Lower lobe of right lung (tissue), 2 donors: Measurements from ENCODE around the gene SACS. TPM values are rescaled to one million over a fixed set of nuclear protein-coding genes. Genes with fewer than 3 reads are reported as not detected.
"Not testable (repeated sequence)": the region's sequence is repeated elsewhere in the genome, so short reads cannot be mapped to it uniquely, and the experiment has no call there.

Experiments
- ATAC-seq, 2 donors: fragments of 200-7000 bp; cut with Tn5 transposase; one replicate each; pipeline ENCODE4 v1.9.1; 2020 to 2022; ENCODE audit warnings: mild to moderate bottlenecking in 2 of 2, moderate library complexity in 2 of 2
- DNase-seq: peaks from one replicate; pipeline ENCODE4 v3.0.0-alpha.2; 2020
- H3K27ac ChIP-seq: fragments of 200-600 bp; one replicate; pipeline ENCODE4 v1.8.0; 2022
- H3K27me3 ChIP-seq: fragments of 200-600 bp; one replicate; pipeline ENCODE4 v1.8.0; 2022; ENCODE audit warnings: low read depth
- H3K36me3 ChIP-seq: fragments of 200-600 bp; one replicate; pipeline ENCODE4 v1.8.0; 2022; ENCODE audit warnings: mild to moderate bottlenecking
- H3K4me1 ChIP-seq: fragments of 200-600 bp; one replicate; pipeline ENCODE4 v1.8.0; 2022
- H3K4me3 ChIP-seq: fragments of 200-600 bp; one replicate; pipeline ENCODE4 v1.8.0; 2022; ENCODE audit warnings: mild to moderate bottlenecking
- H3K9me3 ChIP-seq: fragments of 200-600 bp; one replicate; pipeline ENCODE4 v1.8.0; 2022
- intact Hi-C: fragments of 100-400 bp; cut with DNase I; formaldehyde crosslinking; loops from one replicate; pipeline ENCODE4 v1.11.0; 2022
- total RNA-seq: library from RNA; stranded (reverse); fragmentation: NEBNext Ultra II Directional; extraction: Animal tissue kit (Norgen Biotek cat#: 25700); gene quantifications from one replicate; pipeline ENCODE4 v1.2.1, GENCODE V29; 2021
- TF ChIP-seq, protein P1 (sequence below): fragments of 200-600 bp; IDR thresholded peaks from one replicate; pipeline ENCODE4 v1.8.0; 2022; ENCODE audit warnings: antibody characterized with exemption, mild to moderate bottlenecking
- donor health status: DM: no; HTN: yes; CAD: no; lungs with severe emphysema.

Gene SACS
- total RNA-seq, 1 donor from 2014 or later, result 6.7 TPM

DNA sequence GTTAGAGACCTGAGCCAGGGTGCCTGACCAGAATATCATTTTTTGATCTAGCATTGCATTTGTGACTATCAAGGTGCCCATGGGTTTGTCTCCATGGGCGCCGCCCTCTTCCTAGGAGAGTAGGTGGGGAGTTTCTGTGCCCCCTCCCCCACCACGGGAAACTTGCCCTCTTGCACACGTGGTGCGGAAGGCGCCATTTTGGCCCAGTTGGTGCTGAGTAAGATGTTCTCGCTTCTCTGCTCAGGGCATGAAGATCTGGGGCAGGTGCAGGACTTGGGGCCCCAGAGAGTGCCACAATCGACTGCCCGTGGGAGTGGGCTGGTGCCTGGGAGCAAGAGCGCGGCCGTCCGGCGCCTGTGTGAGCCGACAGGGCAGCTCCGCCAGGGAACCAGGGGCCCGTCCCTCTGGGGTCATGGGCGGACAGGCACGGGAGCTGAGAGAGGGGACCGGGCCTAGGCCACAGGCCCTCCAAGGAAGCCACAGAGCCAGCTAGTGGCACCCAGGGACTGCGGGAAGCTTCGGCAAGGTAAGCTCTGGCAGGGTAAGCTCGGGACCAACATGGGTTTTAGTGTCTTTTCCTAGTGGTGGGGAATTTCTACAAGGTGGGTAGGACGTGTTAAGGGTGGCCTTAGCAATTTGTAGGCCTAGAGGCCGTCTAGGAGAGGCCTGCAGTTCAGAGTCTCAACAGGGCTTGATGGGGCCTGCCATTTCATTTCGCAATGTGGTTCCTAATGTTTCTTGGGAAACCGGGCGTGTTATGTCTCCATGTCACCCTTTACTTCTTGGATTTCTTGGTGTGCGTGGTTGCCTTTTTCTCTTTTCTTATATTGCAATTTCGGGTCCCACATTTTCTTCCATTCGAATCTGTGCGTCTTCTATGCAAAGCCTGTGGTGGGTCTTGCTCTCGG lies 14.5 kb downstream of the SACS start:
- Histone ChIP-seq H3K9me3 (no peaks in the 10 kb centered on the region), H3K4me3 (no peak overlapping the region)
- peak in 1 of 2 donors; percentile 25 for ATAC-seq

DNA sequence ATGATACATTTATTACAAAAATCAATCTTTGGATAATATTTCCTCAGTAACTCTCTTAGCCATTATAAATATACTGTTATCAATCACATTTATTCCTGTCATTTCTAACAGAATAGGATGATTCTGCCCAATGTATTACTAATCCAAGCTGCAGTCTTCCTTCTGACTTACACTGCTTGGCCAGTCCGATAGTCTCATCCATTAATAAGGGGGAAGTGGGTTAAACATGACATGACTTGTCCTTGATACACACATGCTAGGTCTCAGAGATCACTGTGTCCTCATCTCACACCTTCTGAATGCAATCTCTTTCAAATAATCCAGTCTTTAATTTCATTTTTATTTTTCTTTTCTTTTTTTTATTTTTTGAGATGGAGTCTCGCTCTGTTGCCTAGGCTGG lies 18.8 kb downstream of the SACS start:
- no peaks in the 10 kb centered on the region for H3K4me1 ChIP-seq
- ATAC-seq (no peak), DNase-seq (no peak)
- H3K27ac ChIP-seq, result no peak overlapping the region
- H3K27me3 ChIP-seq, result no peaks in the 10 kb centered on the region
- H3K4me3 ChIP-seq, result no peak overlapping the region
- no peaks in the 10 kb centered on the region for H3K36me3 ChIP-seq
- intact Hi-C loops, result no loop called here
- TF ChIP-seq, protein P1, sequence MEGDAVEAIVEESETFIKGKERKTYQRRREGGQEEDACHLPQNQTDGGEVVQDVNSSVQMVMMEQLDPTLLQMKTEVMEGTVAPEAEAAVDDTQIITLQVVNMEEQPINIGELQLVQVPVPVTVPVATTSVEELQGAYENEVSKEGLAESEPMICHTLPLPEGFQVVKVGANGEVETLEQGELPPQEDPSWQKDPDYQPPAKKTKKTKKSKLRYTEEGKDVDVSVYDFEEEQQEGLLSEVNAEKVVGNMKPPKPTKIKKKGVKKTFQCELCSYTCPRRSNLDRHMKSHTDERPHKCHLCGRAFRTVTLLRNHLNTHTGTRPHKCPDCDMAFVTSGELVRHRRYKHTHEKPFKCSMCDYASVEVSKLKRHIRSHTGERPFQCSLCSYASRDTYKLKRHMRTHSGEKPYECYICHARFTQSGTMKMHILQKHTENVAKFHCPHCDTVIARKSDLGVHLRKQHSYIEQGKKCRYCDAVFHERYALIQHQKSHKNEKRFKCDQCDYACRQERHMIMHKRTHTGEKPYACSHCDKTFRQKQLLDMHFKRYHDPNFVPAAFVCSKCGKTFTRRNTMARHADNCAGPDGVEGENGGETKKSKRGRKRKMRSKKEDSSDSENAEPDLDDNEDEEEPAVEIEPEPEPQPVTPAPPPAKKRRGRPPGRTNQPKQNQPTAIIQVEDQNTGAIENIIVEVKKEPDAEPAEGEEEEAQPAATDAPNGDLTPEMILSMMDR, result no peak
- H3K9me3 ChIP-seq, result no peaks in the 10 kb centered on the region

More for the DNA sequence above, 14.5 kb downstream of the SACS start:
- Histone ChIP-seq H3K27me3 (no peaks in the 10 kb centered on the region), H3K4me1 (no peaks in the 10 kb centered on the region), H3K36me3 (no peaks in the 10 kb centered on the region), H3K27ac (no peak overlapping the region)
- TF ChIP-seq, protein P1, result no peak
- no peak for DNase-seq
- intact Hi-C loops, result no loop called here

DNA sequence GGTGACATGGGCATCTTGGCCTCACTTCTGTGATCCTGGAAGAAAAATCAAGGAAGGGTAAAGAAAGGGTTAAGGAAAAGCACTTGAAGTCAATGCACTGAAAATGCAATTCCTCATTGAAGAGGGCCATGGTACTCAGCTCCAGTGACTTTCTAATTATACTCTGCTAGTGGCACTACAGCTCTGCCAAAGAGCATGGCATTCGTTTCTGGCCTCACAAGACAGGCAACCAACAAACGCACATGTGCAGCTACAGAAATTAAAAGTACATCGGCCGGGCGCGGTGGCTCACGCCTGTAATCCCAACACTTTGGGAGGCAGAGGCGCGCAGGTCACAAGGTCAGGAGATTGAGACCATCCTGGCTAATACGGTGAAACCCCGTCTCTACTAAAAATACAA lies 21.8 kb downstream of the SACS start:
- Histone ChIP-seq H3K36me3 (no peaks in the 10 kb centered on the region), H3K27ac (no peak overlapping the region), H3K4me1 (no peaks in the 10 kb centered on the region), H3K9me3 (no peaks in the 10 kb centered on the region), H3K4me3 (no peak overlapping the region), H3K27me3 (no peaks in the 10 kb centered on the region)
- ATAC-seq (no peak), DNase-seq (no peak)
- TF ChIP-seq, protein P1, result no peak
- intact Hi-C loops, result no loop called here

DNA sequence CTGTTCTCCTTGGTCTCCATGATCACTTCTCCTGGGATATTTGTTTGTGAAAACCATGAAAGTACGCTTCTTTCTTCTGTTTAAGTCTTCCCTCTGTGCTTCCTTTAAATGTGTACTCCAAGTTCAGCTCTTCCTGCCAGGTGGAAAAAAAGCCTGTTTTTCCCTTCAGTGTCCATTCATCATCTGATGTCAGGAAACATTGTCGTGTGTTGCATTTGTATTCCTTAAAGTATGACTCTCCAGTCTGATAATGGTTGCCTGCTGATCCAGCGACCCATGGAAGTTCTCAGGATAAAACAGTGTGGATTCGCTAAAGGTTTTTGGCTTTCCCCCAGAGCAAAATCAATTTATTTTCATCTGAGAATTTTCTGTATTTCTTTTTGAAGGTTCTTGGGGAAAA lies 22.3 kb downstream of the SACS start:
- ATAC-seq (no peak), DNase-seq (no peak)
- intact Hi-C loops, result no loop called here
- Histone ChIP-seq H3K27ac (no peak overlapping the region), H3K9me3 (no peaks in the 10 kb centered on the region), H3K4me3 (no peak overlapping the region), H3K36me3 (no peaks in the 10 kb centered on the region), H3K27me3 (no peaks in the 10 kb centered on the region), H3K4me1 (no peaks in the 10 kb centered on the region)
- TF ChIP-seq, protein P1, result no peak

DNA sequence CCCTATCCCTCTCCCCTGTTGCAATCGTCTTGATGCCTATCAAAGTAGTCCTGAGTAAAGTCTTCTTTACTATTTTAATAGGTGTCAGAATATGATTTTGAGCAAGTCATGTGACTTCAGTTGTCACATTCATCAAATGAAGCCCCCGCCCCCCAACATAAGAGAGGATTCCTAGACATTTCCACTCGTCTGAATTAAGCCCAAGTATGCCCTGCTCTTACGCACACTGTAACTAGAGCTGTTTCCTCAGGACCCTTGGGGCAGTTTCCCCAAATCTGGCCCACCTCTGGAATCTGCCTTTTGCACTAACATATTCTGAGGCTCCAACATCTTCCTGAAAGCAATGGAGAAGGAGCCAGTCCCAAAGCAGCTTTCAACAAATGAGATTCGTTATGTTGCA lies 25.5 kb downstream of the SACS start:
- intact Hi-C loops, result no loop called here
- ATAC-seq, result no peak

DNA sequence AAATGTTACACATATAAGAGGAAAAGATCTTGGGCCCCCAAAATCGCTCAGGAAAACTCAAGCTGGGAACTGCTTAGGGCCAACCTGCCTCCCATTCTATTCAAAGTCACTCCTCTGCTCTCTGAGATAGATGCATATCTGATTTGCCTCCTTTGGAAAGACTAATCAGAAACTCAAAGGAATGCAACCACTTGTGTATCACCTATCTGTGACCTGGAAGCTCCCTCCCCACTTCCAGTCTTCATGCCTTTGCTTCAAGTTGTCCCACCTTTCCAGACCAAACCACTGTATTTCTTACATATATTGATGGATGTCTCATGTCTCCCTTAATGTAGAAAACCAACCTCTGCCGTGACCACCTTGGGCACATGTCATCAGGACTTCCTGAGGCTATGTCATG lies 32.3 kb downstream of the SACS start:
- H3K4me3 ChIP-seq, H3K27ac ChIP-seq, H3K9me3 ChIP-seq, ATAC-seq, H3K4me1 ChIP-seq, H3K36me3 ChIP-seq, H3K27me3 ChIP-seq, DNase-seq, intact Hi-C loops: not testable (repeated sequence)

More for the DNA sequence above, 25.5 kb downstream of the SACS start:
- no peak overlapping the region for H3K4me3 ChIP-seq
- no peak overlapping the region for H3K27ac ChIP-seq
- H3K36me3 ChIP-seq, result no peaks in the 10 kb centered on the region
- no peak for DNase-seq
- H3K27me3 ChIP-seq, result no peaks in the 10 kb centered on the region
- TF ChIP-seq, protein P1, result no peak
- no peaks in the 10 kb centered on the region for H3K9me3 ChIP-seq
- no peaks in the 10 kb centered on the region for H3K4me1 ChIP-seq
